ENCODE measurements around the gene TPK1.
"Not testable (repeated sequence)": the region's sequence is repeated elsewhere in the genome, so short reads cannot be mapped to it uniquely, and the experiment has no call there.

TPK1 gene

DNA sequence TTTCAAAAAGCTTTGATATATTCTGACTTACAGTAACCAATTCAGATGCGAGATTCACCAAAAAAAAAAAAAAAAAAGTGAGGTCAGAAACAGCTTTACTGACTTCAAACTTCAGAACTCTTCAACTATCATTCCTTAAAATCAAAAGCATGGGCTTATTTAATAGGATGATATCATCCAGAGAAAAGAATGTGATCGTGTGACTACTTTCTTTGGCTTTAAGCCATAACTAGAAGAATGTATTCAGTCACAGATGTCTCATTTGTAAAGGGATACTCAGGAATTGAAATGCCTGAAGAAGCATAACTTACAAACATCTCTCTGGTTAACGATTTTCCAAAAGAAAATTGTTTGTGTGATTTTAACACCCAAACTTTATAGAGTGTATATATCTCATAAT is 11.5 kb downstream of the TPK1 start:
- no peak for DNase-seq (ENCODE audit: low read depth in 2 of 2, low spot score in 1 of 2)

DNA sequence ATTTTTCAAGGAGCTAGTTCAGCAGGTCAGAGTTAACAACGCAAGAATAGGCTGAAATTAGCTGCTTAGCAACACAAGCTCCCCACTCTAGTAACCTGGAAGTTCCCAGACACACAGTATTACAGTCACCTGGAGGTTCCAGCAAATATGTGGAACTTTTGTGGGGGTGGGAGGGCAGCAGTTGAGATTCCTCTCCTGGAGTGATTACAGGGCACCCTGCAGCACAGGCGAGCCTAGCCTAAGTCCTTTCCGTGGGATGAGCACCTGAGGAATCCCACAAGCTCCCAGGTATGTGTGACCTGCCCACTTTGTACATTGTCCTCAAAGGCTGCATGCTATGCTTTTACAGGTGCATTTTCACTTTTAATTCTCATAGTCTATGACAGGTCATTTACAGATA is 13.6 kb downstream of the TPK1 start:
- DNase-seq (ENCODE audit: low read depth in 2 of 2, low spot score in 1 of 2), result no peak

DNA sequence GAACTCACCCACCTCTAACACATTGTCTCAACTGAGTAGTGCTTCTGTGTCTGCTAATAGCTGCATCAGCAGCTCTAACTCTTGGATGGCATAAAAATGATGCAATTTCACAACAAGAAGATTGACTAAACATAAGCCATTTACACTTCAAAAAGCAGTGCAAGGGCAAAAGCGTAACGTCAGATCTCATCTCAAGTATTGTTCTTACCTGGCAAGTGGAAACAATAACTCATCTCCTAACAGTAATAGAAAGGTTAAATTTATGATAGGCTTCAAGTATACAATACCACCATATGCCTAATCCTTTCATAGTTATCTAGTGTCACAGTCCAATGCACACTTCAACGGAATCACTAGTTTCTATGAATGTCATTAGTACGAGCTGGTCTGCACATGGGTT is 14.8 kb downstream of the TPK1 start:
- no peak for DNase-seq (ENCODE audit: low read depth in 2 of 2, low spot score in 1 of 2)

DNA sequence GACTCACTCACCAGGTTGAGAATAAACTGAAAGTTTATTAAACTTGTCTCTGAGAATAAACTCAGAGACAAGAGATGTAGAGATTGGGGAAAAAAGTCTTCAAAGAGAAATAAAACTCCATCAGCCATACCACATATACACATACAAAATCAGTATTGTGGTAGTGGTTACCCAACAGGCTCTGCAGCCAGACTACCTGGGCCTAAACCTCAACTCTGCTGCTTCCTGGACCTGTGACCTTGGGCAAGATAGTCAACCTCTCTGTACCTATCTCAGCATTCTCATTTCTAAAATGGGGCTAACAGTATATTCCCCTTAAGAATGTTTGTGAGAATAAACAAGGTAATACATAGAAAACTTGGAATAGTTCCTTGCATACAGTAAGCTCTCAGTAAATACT is 15.3 kb downstream of the TPK1 start:
- no peak for DNase-seq (ENCODE audit: low read depth in 2 of 2, low spot score in 1 of 2)

DNA sequence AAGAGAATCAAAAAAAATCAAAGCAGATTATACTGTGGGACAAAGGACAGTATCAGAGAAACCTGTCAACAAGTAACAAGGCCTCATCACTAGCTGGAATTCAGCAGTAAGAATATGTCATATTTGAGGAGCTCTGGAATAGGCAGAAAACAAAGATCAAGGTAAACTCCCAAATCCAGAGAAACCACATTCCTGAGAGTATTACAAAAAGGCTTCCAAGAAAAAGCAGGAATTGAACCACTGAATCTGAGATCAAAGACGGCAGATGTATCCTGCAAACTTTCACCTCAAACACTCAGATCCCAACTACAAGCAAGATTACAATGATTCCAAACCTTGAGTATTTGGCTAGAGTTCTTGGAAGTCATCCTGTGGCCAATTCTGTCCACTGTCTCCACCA is 16.3 kb downstream of the TPK1 start:
- no peak for DNase-seq (ENCODE audit: low read depth in 2 of 2, low spot score in 1 of 2)

DNA sequence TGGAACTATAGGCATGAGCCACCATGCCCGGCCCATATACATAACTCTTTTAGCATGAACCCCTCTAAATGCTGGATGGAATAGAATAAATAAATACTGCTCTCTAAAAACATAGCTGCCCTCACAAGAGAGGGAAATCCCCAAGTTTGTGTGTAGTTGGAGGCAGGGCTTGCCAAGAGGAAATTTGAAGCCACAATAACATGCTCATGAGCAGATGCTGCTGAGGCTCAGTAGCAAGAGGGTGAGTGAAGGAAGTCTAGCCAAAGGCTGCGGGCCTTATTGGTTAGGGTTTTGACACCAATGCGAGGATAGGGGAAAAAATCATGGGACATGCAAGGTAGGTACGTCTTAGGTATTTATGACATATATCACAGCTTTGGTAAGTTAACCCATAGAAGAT is 17.3 kb downstream of the TPK1 start:
- no peak for DNase-seq (ENCODE audit: low read depth in 2 of 2, low spot score in 1 of 2)

DNA sequence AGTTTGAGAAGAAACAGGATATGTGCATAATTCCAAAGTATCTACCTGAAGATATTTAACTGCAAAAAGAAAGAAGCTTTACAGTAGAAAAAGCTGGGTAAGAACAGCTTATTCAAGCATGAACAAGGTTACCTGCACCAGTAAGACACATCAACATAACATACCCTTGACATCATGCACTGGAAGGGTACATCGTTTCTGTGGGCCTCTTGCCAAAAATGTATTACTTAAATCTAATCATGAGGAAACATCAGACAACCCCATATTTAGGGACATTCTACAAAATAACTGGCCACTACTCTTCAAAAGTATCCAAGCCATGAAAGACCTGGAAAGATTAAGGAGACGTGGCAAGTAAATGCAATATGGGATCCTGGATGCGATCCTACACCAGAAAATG is 18.9 kb downstream of the TPK1 start:
- no peak for DNase-seq (ENCODE audit: low read depth in 2 of 2, low spot score in 1 of 2)

DNA sequence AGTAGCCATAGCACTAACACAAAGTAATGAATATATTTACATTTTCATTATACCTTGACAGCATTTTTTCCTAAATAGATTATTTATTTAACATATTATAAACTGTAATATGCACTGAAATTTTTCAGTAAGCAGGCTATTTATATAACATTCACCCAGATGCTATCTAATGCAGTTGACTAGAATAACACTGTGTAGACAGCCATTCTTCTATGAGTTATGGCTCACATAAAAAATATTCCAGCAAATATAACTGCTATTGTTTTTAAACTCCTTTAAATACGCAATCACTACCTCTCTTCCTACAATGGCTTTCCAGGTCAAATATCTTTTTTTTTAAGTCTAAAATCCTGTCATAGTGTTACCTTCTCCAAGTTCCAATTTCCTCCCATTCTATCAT is 21.6 kb downstream of the TPK1 start:
- DNase-seq (ENCODE audit: low read depth in 2 of 2, low spot score in 1 of 2), result no peak

DNA sequence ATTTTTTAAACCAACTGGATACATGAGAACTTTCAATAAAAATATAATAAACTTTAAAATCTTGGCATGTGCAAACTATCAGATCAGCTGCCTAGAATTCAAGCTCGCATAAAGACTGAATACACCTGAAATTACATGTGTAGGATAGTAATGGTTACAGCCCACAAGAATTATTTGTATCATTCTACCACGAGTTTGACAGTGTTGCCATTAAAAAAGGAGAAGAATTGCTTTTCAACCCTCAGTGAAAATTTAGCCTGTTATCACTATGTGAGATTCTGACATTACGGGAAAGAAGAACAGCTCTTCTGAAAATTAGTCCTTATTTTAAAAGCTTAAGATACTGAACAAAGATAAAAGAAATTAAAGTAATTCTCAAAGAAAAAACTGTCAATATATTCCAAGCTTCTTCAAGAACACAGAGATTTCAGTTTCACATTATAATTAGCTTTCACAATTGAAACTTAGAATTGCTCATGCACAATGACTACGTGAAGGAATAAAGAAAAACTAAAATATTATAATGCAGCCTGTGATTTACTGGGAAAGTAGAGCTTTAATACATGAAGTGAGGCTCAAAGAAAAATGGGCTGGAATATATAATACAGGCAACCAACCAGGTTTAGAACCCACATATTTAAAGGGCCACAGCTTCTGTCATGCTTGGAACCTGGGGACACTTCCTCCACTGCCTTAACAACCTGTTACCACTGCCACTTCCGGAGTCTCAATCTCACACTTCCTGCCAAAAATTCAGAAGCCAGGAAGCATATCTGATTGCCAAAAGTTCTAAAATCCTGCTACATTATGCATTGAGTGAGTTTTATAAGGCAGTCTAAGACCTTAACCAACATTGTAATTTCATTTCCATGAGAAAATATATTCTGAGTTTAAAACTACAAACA is 23.2 kb downstream of the TPK1 start:
- no peak for DNase-seq (ENCODE audit: low read depth in 2 of 2, low spot score in 1 of 2)

DNA sequence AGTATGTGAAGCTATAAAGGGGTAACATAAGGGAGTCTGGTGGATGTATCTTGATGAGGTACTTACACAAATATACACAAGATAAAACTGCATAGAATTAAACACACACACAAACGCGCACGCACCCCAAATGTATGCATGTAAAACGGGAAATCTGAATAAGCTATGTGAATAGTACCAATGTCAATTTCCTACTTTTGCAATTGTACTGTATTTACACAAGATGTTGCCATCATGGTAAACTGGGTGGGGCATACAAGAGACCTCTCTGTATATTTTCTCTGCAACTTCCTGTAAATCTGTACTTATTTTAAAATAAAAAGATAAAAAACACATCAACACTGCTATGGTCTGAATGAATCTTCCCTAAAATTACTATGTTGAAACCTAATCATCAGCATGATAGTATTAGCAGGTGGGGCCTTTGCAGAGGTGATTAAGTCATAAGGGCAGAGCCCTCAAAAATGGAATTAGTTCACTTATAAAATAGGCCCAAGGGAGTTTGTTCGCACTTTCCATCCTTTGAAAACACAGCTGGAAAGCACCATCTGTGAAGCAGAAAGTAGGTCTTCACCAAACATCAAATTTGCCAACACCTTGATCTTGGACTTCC is 30.1 kb downstream of the TPK1 start:
- no peak for DNase-seq (ENCODE audit: low read depth in 2 of 2, low spot score in 1 of 2)

DNA sequence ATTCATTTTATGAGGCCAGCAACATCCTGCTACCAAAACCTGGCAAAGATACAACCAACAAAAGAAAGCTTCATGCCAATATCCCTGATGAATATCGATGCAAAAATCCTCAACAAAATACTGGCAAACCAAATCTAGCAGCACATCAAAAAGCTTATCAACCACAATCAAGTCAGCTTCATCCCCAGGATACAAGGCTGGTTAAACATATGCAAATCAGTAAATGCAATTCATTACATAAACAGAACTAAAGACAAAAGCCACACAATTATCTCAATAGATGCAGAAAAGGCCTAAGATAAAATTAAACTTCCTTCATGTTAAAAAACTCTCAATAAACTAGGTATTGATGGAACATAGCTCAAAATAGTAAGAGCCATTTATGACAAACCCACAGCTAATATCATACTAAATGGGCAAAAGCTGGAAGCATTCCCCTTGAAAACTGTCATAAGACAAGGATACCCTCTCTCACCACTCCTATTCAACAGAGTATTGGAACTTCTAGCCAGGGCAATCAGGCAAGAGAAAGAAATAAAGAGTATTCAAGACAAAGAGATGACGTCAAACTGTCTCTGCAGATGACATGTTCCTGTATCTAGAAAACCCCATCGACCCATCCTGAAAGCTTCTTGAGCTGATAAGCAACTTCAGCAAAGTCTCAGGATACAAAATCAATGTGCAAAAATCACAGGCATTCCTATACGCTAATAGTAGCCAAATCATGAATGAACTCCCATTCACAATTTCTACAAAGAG is 35.0 kb downstream of the TPK1 start:
- DNase-seq (ENCODE audit: low read depth in 2 of 2, low spot score in 1 of 2), result not testable (repeated sequence)

DNA sequence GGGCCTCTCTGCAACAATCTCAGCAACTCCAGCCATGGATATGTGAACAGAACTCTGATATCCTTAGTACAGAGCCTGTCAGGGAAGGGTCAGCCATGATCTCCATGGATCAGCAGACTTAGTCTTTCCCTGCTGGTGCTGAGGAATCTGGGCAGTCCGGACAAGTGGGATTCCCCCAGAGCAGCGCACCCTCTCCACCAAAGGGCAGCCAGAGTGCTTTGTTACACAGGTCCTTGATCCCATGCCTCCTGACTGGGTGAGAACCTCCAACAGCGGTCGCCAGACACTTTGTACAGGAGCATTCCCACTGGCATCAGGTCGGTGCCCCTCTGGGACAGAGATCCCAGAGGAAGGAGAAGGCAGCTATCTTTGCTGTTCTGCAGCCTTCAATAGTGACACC is 38.9 kb downstream of the TPK1 start:
- DNase-seq (ENCODE audit: low read depth in 2 of 2, low spot score in 1 of 2), result no peak

DNA sequence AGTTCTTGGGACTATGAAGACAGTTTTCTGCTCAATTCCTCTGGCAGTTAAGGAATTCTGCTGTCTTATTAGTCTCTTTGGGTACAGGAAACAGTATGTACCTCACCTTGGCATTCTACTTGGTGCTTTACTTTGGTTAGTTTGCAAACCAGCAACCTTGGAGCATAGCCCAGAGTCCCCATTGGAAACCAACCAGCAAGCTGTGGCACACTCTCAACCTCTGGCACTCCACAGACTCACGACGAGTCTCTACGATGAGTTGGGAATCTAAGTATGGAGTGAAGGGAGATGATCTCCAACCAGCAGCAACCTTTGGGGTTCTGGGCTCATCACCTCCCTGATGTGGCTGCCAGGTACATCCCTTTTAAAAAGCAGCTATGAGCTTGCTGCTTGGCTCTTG is 43.8 kb downstream of the TPK1 start:
- DNase-seq (ENCODE audit: low read depth in 2 of 2, low spot score in 1 of 2), result no peak

DNA sequence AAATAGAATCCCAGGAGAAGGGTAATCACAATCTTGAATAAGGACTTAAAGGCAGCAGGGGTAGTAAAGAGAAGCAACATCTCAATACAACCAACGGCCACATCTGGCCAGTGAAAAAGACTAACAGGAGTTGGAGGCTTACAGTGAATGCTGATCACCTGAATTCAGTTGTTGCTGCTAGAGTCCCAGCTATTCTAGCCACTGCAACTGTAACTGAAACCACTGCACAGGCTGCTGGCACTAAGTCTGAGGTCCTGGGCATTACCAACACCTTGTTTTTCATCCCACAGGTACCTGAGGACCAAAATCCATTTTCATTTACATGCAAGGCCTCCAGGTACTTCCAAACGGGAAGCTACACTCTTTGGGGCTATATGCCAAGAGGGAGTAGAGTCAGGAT is 44.4 kb downstream of the TPK1 start:
- DNase-seq (ENCODE audit: low read depth in 2 of 2, low spot score in 1 of 2), result no peak

DNA sequence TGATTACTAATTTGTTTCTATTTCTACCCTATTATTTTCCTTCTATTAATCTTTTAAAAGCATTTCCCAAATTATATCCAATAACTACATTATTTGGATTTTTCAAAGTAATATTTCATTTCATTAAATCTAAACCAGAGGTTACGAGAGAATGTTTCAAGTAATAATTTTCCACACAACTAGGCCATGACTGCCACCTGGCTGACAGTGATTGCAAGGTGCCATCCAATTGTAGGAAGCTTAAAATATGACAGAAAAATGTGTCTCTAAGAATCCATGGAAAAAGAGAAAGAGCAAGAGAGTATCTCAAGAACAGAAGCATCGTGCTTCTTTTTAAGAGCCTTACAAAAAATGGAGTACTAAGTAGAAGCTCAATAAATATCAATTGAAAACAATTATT is 48.7 kb downstream of the TPK1 start:
- no peak for DNase-seq (ENCODE audit: low read depth in 2 of 2, low spot score in 1 of 2)

DNA sequence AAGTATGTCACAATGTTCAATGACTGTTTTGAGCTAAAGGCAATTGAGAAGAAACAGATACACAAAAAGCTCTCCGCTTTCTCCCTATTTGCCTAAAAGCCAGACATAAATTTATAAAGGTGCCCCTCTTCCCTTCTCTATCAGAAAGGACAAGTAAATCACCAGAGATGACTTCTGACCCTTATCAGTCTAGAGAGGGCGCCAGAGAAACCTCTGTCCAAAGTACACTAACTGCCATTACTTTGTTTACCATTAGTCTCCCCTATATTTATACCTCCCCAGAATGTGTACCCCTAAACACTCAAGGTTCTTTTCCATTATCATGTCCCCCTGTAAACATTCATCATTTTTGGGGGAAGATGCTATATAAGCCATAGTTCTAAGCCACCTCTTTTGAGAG is 49.3 kb downstream of the TPK1 start:
- DNase-seq (ENCODE audit: low read depth in 2 of 2, low spot score in 1 of 2), result no peak

DNA sequence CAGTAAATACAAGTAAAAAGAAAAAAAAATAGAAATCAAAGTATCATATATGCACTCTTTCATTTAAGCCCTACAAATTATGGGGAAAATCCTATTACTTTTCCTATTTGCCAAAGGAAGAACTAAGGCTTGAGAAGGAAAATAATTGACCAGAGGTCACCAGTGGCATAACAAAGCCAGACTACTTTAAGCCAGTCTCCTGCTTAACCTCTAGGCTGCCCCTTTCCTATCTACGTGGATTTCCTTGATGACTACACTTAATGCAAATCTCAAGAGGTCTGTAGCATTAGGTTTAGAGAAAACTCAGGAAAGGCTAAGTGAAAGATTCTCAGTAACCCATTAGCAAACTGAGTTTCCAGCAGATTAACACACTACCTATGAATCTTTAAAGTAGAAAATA is 49.8 kb downstream of the TPK1 start:
- DNase-seq (ENCODE audit: low read depth in 2 of 2, low spot score in 1 of 2), result no peak

DNA sequence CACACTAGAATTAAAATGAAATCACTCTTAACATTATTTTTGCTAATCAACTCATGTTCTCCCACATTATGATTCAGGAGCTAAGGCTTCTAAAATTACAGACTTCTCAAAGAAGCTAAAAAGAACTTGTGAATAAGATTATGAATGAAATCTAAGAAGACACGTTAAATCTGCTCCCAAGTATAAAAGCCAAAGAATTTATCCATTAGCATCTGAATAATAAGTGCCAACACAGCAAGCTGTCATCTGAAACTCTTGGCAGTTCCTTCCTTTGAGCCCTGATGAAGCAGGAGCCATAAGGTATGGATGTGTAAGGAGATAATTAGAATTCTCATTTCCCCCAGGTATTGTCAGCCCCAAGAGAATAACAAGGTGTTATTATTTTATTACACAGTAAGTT is 50.3 kb downstream of the TPK1 start:
- DNase-seq (ENCODE audit: low read depth in 2 of 2, low spot score in 1 of 2), result no peak

DNA sequence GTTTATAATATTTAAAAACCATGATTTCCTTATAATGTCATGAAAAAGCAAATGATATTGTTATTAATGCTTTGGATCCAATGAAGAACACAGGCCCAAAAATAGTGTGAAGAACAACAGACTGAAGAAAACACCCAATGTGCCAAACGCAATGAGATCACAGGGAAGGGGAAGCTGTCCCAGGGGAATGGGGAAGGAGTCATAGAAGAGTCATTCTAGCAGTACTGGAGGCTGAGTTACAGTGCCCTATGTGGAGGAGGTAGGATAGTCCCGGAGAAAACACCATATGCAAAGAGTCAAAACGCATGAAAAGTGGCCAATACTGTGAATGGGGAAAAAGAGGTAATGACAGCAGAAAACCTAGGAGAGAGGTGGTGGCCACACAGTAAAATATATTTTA is 50.9 kb downstream of the TPK1 start:
- no peak for DNase-seq (ENCODE audit: low read depth in 2 of 2, low spot score in 1 of 2)

DNA sequence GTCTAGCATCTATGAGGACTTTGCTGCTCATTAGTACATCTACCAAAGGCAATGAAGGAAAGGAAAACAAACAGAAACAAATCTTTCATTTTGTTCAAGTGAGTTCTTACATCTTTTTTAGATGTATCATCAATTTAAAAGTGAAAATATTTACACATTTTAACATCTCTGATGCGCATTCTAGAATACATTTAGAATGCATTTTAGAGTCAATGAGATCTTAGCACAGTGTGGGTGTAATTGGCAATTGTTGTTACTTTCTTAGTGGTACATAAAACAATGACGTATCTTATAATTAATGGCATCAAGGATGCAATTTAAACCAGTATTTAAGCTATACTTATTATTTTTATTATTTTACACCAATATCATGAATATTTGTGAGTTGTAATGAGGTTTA is 51.4 kb downstream of the TPK1 start:
- no peak for DNase-seq (ENCODE audit: low read depth in 2 of 2, low spot score in 1 of 2)

DNA sequence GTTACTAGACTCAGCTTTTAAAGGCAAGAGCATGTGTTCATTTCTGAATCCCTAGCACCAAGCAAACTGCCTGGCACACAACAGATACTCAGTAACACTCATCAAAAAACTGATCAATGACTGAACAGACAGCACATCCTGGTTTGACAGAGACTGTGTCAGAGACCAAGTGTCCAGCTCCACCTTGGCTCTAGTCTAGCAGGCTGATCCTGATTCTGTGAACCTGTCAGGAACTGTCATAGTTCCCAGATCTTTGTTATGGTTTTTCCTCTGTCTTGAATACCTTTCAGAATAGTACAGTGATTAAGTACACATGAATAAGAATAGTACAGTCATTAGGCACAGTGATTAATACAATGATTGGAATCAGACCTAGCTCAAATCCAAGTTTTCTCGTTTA is 53.0 kb downstream of the TPK1 start:
- no peak for DNase-seq (ENCODE audit: low read depth in 2 of 2, low spot score in 1 of 2)

DNA sequence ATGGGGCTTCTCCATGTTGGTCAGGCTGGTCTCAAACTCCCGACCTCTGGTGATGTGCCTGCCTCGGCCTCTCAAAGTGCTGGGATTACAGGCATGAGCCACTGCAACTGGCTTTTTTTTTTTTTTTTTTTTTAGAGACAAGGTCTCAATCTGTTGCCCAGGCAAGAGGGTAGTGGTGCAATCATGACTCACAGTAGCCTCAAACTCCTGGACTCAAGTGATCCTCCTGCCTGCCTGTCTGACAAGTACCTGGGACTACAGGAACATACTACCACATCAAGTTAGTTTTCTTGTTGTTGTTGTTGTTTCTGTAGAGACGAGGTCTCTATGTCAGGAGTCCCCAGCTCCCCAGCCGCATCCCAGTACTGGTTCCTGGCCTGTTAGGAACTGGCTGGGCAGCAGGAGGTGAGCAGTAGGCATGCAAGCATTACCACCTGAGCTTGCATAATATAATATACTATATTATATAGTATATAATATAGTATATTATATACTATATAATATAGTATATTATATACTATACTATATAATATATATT is 55.7 kb downstream of the TPK1 start:
- DNase-seq (ENCODE audit: low read depth in 2 of 2, low spot score in 1 of 2), result no peak
